ENCODE measurements around the gene MRPS30.

- no peak for TF ChIP-seq RAD21 (IDR thresholded peaks at IDR 0.05; ENCODE audit: low read depth)
- TF ChIP-seq CTCF (IDR thresholded peaks at IDR 0.05 in 2 of 3, conservative IDR thresholded peaks at IDR 0.05 in 1 of 3; ENCODE audit: borderline replicate concordance in 1 of 3, insufficient read depth in 1 of 3, low read depth in 2 of 3, low read length in 2 of 3): no peak
- no peak for TF ChIP-seq ZFX (IDR thresholded peaks at IDR 0.05)
- TF ChIP-seq POLR2AphosphoS5 (IDR thresholded peaks at IDR 0.05; ENCODE audit: low read depth, low read length): no peak
- TF ChIP-seq EGR1 (IDR thresholded peaks at IDR 0.05; ENCODE audit: low read depth): no peak
- TF ChIP-seq ZNF274 (IDR thresholded peaks at IDR 0.05; ENCODE audit: low read depth, low read length): no peak
- TF ChIP-seq REST (IDR thresholded peaks at IDR 0.05; ENCODE audit: low read depth): no peak
- no peak for TF ChIP-seq POLR2A (IDR thresholded peaks at IDR 0.05; ENCODE audit: borderline replicate concordance, extremely low read depth, insufficient read depth, insufficient read length)
- no peak for TF ChIP-seq ELF1 (IDR thresholded peaks at IDR 0.05; ENCODE audit: borderline replicate concordance, low read depth)
- no peak for TF ChIP-seq ATF3 (IDR thresholded peaks at IDR 0.05)
- TF ChIP-seq EZH2 (IDR thresholded peaks at IDR 0.05): no peak
- TF ChIP-seq ZBTB33 (IDR thresholded peaks at IDR 0.05; ENCODE audit: extremely low read depth, insufficient replicate concordance, low read length): no peak
Observed at GRCh38 chr5:44860267-44860666, 51.5 kb downstream of the MRPS30 start.

All from HCT116 (cell line).